Rectal smooth muscle tissue (tissue), 1 donor: Measurements from ENCODE around the gene DGKI.

Experiments
- H3K27ac ChIP-seq: one replicate; pipeline ENCODE4 v1.7.0; 2013; ENCODE audit warnings: low read depth, low read length, inconsistent platforms
- H3K27me3 ChIP-seq: one replicate; pipeline ENCODE4 v1.7.0; 2013; ENCODE audit warnings: low read length; ENCODE audit not compliant: control insufficient read depth, insufficient read depth
- H3K36me3 ChIP-seq: one replicate; pipeline ENCODE4 v1.7.0; 2013; ENCODE audit warnings: low read length; ENCODE audit not compliant: control insufficient read depth, insufficient read depth
- H3K4me1 ChIP-seq: one replicate; pipeline ENCODE4 v1.7.0; 2013; ENCODE audit warnings: low read length; ENCODE audit not compliant: control insufficient read depth, insufficient read depth
- H3K4me3 ChIP-seq: one replicate; pipeline ENCODE4 v1.7.0; 2013; ENCODE audit warnings: low read length
- H3K9ac ChIP-seq: one replicate; pipeline ENCODE4 v1.7.0; 2013; ENCODE audit warnings: low read length

Gene DGKI

DNA sequence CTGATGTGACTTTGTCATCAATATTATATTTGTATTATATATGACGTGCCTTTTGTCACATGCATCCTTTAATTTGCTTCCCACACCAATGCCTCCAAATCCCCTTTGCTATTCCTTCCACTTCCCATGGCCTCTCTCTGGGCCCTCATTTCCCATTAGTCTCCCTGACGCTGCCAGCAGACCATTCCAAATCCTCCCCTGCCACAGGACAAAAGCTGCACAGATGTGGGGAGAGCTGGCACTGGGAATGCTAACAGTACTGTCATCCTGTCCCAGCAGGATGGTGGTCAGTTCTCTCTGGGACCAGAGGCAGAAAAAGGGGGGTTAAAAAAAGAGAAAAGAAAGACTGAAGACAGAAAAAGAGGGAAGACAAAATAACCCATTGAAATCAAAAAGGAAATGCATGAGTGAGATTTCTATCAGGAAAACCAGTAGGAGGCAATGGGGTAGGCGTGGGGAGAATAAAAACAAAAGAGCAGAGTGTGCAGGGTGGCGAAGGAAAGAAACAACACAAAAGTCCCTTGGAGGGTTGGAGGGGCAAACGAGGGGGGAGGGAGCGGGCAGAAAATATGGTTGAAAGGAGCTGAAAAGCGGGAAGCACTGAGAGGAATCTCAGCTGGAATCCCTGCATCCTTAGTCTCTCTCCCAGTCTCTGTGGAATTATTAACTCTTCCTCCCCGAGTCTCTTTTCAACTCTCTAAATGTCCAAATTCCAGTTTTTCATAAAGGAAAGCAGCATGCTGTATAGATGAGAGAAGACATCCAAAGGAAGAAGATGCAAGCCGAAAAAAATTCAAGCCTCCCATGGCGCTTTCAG is 444.0 kb downstream of the DGKI start:
- H3K9ac ChIP-seq = no peak overlapping the region
- no peak overlapping the region for H3K27ac ChIP-seq
- H3K27me3 ChIP-seq = no peaks in the 10 kb centered on the region
- H3K4me1 ChIP-seq = no peaks in the 10 kb centered on the region
- no peak overlapping the region for H3K4me3 ChIP-seq
- H3K36me3 ChIP-seq = no peaks in the 10 kb centered on the region

DNA sequence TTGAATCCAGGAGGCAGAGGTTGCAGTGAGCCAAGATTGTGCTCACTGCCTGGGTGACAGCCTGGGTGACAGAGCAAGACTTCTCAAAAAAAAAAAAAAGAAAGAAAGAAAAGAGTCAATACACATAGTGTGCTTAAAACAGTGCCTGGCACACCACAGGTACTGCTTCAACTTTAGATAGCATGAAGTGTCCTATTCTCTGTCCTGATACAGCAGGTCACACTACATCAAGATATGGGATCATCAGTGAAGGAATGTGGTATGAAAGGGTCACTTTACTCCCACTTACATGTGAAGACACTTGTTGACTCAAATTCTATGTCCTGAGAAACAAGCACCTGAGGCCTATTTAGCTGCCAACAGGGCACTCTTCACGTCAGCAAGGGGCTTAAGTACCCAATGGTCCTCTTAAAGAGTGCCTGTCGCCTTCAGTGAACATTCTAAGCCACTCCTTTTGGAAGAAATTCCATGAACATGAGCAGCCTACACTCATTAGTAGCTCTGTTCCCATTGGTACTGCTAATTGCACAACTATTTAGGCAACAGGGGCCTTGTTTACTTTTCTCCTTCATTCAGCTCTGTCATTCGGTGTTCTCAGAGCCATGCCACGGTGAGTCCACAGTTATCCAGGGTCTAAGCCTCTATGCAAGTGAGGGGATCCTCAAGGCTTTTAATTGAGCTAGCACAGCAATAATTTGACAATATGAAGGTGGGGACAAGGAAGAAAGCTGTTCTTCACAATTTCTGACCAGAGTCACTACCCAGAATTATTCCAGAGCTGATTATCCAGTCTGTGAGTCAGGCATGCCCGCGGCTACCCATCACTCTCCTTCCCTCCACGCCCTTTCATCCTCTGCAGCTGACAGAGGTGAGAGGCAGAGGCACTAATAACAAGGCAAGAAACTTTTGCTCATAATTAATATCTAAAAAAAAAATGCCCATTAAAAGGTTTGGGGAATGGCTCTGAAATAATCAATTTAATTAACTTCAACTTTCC is 446.6 kb downstream of the DGKI start:
- Histone ChIP-seq H3K36me3 (no peaks in the 10 kb centered on the region), H3K4me3 (no peak overlapping the region), H3K4me1 (no peaks in the 10 kb centered on the region), H3K9ac (no peak overlapping the region), H3K27me3 (no peaks in the 10 kb centered on the region), H3K27ac (no peak overlapping the region)

DNA sequence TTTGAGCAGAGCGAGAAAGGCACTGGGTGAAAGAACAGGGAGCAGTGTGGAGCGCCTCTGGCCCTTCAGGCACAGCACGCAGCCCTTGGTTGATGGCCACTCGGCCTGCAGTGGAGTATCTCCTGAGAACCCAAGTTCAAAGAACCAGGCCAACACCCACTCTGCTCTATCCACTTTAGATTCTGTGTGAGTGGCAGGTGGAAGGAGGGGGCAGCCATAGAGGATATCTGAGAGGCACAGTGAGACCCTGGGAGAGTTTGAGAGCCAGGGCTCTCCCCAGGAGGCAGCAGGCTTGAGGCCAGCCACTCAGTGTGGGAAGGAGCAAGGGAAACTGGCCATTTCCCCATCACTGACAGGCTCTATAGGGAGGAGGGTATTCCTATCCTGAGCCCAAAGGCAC is 450.7 kb downstream of the DGKI start:
- Histone ChIP-seq H3K27ac (no peak overlapping the region), H3K9ac (no peak overlapping the region), H3K27me3 (no peaks in the 10 kb centered on the region), H3K36me3 (no peaks in the 10 kb centered on the region), H3K4me3 (no peak overlapping the region), H3K4me1 (no peaks in the 10 kb centered on the region)

DNA sequence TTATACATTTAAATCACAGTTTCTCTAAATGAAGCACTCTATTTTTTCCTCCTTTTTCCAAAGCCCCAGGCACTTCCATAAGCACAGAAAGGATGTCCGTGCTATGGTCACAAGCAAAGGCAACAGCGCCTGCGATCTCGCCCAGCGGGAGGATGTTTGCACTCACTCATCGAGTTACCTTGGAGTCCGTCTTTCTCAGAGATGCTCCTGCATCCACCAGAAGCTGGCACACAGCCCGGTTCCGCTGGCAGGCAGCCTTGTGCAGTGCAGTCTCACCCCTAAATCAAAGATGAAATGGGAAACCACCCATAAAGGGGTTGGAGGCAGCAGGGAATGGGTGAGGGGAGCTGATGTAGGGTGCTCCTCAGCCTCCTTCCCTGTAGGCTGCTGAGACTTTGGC is 451.4 kb downstream of the DGKI start:
- Histone ChIP-seq H3K4me1 (no peaks in the 10 kb centered on the region), H3K9ac (no peak overlapping the region), H3K4me3 (no peak overlapping the region), H3K27ac (no peak overlapping the region), H3K27me3 (no peaks in the 10 kb centered on the region), H3K36me3 (no peaks in the 10 kb centered on the region)

DNA sequence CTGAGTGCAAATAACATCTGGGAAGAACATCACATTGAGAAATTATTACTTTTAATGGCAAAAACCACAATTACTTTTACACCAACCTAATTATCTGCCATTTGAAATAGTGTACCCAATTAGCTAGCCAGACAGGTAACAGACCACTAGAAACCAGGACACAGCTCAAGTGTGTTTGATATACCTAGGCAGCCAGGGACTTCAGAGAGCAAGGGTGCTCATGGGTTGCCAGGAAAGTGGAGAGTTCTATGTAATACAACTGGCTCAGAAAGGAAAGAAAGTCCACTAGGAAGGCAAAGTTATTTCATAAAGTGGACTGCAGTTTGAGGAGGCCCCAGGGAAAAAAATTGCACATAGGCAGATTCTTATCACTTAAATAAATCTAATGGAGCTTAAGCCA is 453.2 kb downstream of the DGKI start:
- Histone ChIP-seq H3K4me3 (no peak overlapping the region), H3K27me3 (no peaks in the 10 kb centered on the region), H3K4me1 (no peaks in the 10 kb centered on the region), H3K9ac (no peak overlapping the region), H3K27ac (no peak overlapping the region), H3K36me3 (no peaks in the 10 kb centered on the region)

DNA sequence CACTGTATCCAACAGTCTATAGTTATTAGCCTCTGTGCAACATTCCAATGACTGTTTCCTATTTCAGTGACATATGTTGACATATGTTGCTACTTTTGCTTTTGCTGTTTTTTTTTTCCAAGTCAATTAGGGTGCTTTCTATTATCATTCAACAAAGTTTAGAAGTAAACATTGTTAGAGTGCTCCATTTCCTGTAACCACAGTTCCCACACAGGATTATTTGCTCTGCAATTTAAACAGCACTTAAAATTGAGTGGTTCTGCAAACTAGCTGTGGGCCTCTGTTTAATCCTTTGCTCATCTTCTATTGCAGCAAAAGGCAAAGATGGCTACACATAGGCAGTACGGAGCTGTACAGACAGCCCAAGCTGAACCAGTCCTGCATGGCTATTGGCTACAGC is 456.7 kb downstream of the DGKI start:
- no peak overlapping the region for H3K27ac ChIP-seq
- H3K4me3 ChIP-seq = no peak overlapping the region
- no peak overlapping the region for H3K9ac ChIP-seq
- H3K36me3 ChIP-seq = no peaks in the 10 kb centered on the region
- H3K4me1 ChIP-seq = no peaks in the 10 kb centered on the region
- H3K27me3 ChIP-seq = no peaks in the 10 kb centered on the region

DNA sequence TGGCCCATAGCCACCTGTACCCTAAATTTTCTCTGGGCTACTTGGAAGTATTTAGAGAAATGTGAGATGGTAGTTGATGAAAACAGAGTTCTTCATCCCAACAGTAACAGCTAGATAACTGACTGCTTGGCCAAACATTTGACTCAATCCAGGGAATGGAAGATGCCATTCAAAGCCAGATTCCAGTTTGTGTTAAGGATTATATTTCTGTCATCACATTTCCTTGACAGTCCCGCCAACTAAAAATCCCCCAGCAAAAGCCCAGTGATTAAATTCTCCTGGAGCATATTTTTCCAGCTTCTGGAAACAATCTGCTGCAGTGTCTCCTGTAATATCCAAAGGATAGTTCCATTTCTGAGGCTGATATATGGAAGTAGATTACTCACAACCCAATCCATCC is 457.9 kb downstream of the DGKI start:
- Histone ChIP-seq H3K27me3 (no peaks in the 10 kb centered on the region), H3K27ac (no peak overlapping the region), H3K4me1 (no peaks in the 10 kb centered on the region), H3K4me3 (no peak overlapping the region), H3K36me3 (no peaks in the 10 kb centered on the region), H3K9ac (no peak overlapping the region)

DNA sequence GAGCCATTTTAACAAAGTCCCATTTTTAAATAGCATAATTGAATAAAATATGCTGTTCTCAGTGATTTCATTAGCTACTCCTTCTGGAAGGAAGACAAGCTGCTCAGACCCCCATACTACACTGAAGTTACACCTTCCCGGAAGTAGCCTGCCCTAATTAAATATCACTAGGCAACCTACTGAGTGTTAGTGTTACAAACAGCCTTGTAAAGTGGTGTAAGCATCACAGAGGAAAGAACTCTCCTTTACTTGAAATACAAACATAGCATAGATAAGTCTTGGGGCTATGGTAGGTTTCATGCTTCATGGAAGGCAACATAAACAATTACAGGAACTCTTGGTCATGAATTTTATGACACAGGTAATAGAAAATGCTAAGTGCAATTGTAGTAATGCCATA is 459.8 kb downstream of the DGKI start:
- Histone ChIP-seq H3K4me3 (no peak overlapping the region), H3K36me3 (no peaks in the 10 kb centered on the region), H3K27me3 (no peaks in the 10 kb centered on the region), H3K27ac (no peak overlapping the region), H3K4me1 (no peaks in the 10 kb centered on the region), H3K9ac (no peak overlapping the region)

DNA sequence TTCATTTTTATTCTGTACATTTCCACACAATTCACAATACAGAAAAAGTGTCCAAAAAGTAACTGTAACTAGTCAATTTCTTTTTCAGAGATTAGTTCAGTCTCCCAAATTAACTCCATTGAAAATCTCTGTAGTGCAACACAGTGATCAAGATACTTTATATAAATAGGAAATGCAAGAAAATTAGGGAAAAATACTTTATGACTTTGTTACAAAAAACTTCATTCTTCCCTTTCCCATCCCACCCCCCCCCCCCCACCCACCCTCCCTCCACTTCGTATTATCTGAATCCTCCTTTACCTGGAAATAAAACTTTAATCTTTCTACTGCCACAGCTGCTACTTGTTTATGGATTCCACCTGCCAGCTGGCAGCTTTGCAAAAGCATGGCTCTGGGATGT is 465.7 kb downstream of the DGKI start:
- H3K9ac ChIP-seq = no peak overlapping the region
- H3K4me1 ChIP-seq = no peaks in the 10 kb centered on the region

DNA sequence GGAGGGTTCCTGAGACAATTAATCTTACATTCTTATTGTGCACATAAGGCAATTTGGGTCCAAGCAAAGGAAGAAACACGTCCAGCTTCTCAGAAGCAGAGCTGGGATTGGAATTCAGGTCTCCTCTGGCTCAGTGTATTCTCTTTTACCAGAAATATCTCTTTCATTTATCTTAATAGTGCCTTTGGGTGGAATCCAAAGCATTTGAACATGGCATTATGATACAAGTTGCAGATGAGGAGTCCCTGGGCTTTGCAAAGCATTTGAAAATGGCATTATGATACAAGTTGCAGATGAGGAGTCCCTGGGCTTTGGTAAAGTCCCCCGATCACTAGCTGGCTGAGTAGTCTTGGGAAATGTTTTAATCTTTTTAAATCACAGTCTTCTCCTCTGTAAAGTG is 473.3 kb downstream of the DGKI start:
- Histone ChIP-seq H3K4me3 (no peak overlapping the region), H3K9ac (no peak overlapping the region), H3K27ac (no peak overlapping the region)

More for the DNA sequence above, 465.7 kb downstream of the DGKI start:
- H3K27ac ChIP-seq = no peak overlapping the region
- H3K27me3 ChIP-seq = no peaks in the 10 kb centered on the region
- H3K4me3 ChIP-seq = no peak overlapping the region
- H3K36me3 ChIP-seq = no peaks in the 10 kb centered on the region

DNA sequence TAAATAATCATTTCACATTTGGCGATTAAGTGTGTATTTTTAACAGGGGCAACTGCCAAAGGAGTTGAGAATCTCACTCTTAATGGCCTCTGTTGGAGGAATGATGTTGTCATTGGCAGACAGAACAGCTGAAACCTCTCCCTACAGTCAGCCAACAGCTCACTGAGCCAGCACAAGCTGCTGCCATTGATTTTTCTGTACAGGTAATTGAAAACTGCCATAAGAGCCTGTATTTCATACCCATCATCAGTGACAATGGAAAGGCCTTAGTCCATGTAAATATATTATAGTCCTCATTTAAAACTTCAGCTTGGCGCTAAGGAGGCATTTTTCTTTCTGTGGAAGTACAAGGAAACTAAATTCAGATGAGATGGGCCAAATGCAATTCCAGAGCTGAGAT is 475.2 kb downstream of the DGKI start:
- H3K4me1 ChIP-seq = no peaks in the 10 kb centered on the region

More for the DNA sequence above, 473.3 kb downstream of the DGKI start:
- no peaks in the 10 kb centered on the region for H3K4me1 ChIP-seq
- H3K36me3 ChIP-seq = no peaks in the 10 kb centered on the region
- no peaks in the 10 kb centered on the region for H3K27me3 ChIP-seq

DNA sequence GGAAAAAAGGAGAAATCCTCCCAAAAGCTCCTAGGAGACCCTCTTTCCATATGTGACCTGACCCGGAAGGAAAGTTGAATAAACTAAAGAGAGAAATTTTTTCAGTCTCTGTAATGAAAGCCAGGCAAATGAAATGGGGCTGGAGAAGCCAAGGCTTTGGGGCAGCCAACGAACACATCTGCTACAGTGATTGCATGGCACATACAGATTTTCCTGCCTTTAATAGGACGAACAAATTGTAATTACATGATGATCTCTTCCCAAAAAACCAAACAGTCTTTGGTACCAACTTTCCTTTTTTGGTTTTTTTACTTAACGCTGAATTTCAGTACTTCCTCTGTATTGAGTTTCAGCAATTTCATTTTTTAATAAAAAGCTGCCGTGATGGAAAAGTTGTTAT is 479.8 kb downstream of the DGKI start:
- Histone ChIP-seq H3K27me3 (no peaks in the 10 kb centered on the region), H3K36me3 (no peaks in the 10 kb centered on the region), H3K4me1 (no peaks in the 10 kb centered on the region), H3K9ac (no peak overlapping the region), H3K27ac (no peak overlapping the region), H3K4me3 (no peak overlapping the region)

More for the DNA sequence above, 475.2 kb downstream of the DGKI start:
- Histone ChIP-seq H3K27ac (no peak overlapping the region), H3K4me3 (no peak overlapping the region), H3K9ac (no peak overlapping the region), H3K36me3 (no peaks in the 10 kb centered on the region), H3K27me3 (no peaks in the 10 kb centered on the region)
